GM12878 (cell line): ENCODE data around the gene KLHDC9. TPM values are rescaled to one million over a fixed set of nuclear protein-coding genes. Genes with fewer than 3 reads are reported as not detected.

Experiments
- ATAC-seq: fragments of 200-7000 bp; cut with Tn5 transposase; 3 replicates; pipeline ENCODE4 v1.9.1; 2020; ENCODE audit warnings: mild to moderate bottlenecking, moderate library complexity
- BruUV-seq: library from RNA; stranded (reverse); fragments of 400-500 nt; replicated peaks from 2 replicates; lab custom pipeline; 2021; lab: Mats Ljungman, UMichigan
- CTCF ChIA-PET: fragments of 300-600 bp; sonication (Branson Sonifier 250); formaldehyde crosslinking; extraction: SDS; loops from one replicate; lab custom pipeline; 2021; ENCODE audit warnings: inconsistent platforms; lab: Yijun Ruan, JAX
- POLR2A ChIA-PET: fragments of 350-600 bp; formaldehyde crosslinking; extraction: SDS; loops from one replicate; lab custom pipeline; 2021; ENCODE audit warnings: inconsistent platforms; lab: Charles Lee
- RAD21 ChIA-PET: fragments of 300-600 bp; sonication (Branson Sonifier 250); formaldehyde crosslinking; loops from one replicate; lab custom pipeline; 2023; ENCODE audit warnings: antibody characterized with exemption; ENCODE audit not compliant: unreplicated experiment; lab: Charles Lee
- SMC1A ChIA-PET: fragments of 300-600 bp; sonication (Branson Sonifier 250); formaldehyde crosslinking; loops from one replicate; lab custom pipeline; 2023; ENCODE audit not compliant: unreplicated experiment, uncharacterized antibody; lab: Charles Lee
- DNase-seq: peaks from one replicate; pipeline ENCODE4 v3.0.0-alpha.2; 2011; ENCODE audit warnings: low read depth, low spot score
- FAIRE-seq: peaks from 3 replicates; lab custom pipeline; 2011; peaks lifted over from hg19 to GRCh38; lab: Jason Lieb, UNC
- H2AFZ ChIP-seq: 2 replicates; pipeline ENCODE4 v1.6.0; 2011; ENCODE audit warnings: low read depth, low read length, control low read depth; ENCODE audit not compliant: control insufficient read depth
- H3K27ac ChIP-seq: 2 replicates; pipeline ENCODE4 v1.5.1; 2011; ENCODE audit warnings: control low read depth; ENCODE audit not compliant: control insufficient read depth, insufficient read depth
- H3K27me3 ChIP-seq, 2 experiments: replicated peaks in 1 of 2; 2 replicates each; pipeline versions ENCODE4 v1.6.0 to v1.6.1; 2011; ENCODE audit warnings: low read length in 1 of 2; ENCODE audit not compliant: control insufficient read depth in 2 of 2, insufficient read depth in 2 of 2
- H3K36me3 ChIP-seq, 2 experiments: 2 replicates each; pipeline ENCODE4 v1.5.1; 2011; ENCODE audit warnings: low read length in 1 of 2; ENCODE audit not compliant: control insufficient read depth in 2 of 2, insufficient read depth in 2 of 2
- H3K4me1 ChIP-seq: 2 replicates; pipeline ENCODE4 v1.6.1; 2011; ENCODE audit warnings: mild to moderate bottlenecking, low read length, moderate library complexity, mixed read lengths; ENCODE audit not compliant: control insufficient read depth, insufficient read depth
- H3K4me2 ChIP-seq: 2 replicates; pipeline ENCODE4 v1.6.0; 2011; ENCODE audit warnings: control low read depth; ENCODE audit not compliant: control insufficient read depth, insufficient read depth
- H3K4me3 ChIP-seq: fragments of 200-600 bp; sonication (generic); 2 replicates; pipeline ENCODE4 v1.5.1; 2016
- H3K79me2 ChIP-seq: 2 replicates; pipeline ENCODE4 v1.6.0; 2011; ENCODE audit warnings: low read length; ENCODE audit not compliant: control insufficient read depth, insufficient read depth
- H3K9ac ChIP-seq: 2 replicates; pipeline ENCODE4 v1.8.0; 2011; ENCODE audit warnings: low read length, control low read depth, mixed read lengths; ENCODE audit not compliant: control insufficient read depth, insufficient read depth
- H3K9me3 ChIP-seq: replicated peaks from 3 replicates; pipeline ENCODE4 v1.5.1; 2011; ENCODE audit warnings: mild to moderate bottlenecking, low read length; ENCODE audit not compliant: control insufficient read depth, insufficient read depth
- H4K20me1 ChIP-seq: 2 replicates; pipeline ENCODE4 v1.6.0; 2011; ENCODE audit not compliant: control insufficient read depth, insufficient read depth
- BMI1 ChIP-seq: fragments of 450-650 bp; IDR thresholded peaks from 2 replicates; pipeline ENCODE4 v1.6.1; 2016; ENCODE audit warnings: mild to moderate bottlenecking, moderate library complexity, borderline replicate concordance
- HSF1 ChIP-seq: fragments of 150-350 bp; IDR thresholded peaks from 2 replicates; pipeline ENCODE4 v1.6.1; 2014; ENCODE audit warnings: mild to moderate bottlenecking, low read depth, low read length
- JUND ChIP-seq: IDR thresholded peaks from 2 replicates; pipeline ENCODE4 v1.6.1; 2012; ENCODE audit warnings: low read depth, mild to moderate bottlenecking, low read length, improper control_type of control experiment, moderate library complexity
- SIN3A ChIP-seq: IDR thresholded peaks from 2 replicates; pipeline ENCODE4 v1.6.1; 2012; ENCODE audit warnings: low read depth, low read length, improper control_type of control experiment
- TAF1 ChIP-seq: IDR thresholded peaks from 2 replicates; pipeline ENCODE4 v1.6.1; 2011; ENCODE audit warnings: mild to moderate bottlenecking, low read depth, low read length, borderline replicate concordance
- WGBS: methylation state at CpG from one replicate; pipeline ENCODE4 v1.1.6; 2016; ENCODE audit warnings: low lambda C conversion rate; ENCODE audit not compliant: insufficient replicate concordance, insufficient coverage; ENCODE audit errors: missing lambda C conversion rate; 5-methylcytosine and 5-hydroxymethylcytosine counted together
- in situ Hi-C: fragments of 300-500 bp; cut with MboI; formaldehyde crosslinking; loops from 9 replicates; pipeline ENCODE4 v1.14.3; 2018; ENCODE audit warnings: mixed read lengths
- intact Hi-C: fragments of 100-400 bp; cut with micrococcal nuclease; formaldehyde crosslinking; loops from one replicate; pipeline ENCODE4 v1.14.2; 2022; ENCODE audit not compliant: unreplicated experiment
- polyA plus RNA-seq, 11 experiments: library from polyadenylated mRNA; depleted of rRNA in 4 of 11; unstranded in 6 of 11; stranded (reverse) in 5 of 11; fragments of >200 nt; fragmentation: Nextera tagmentation in 4 of 11; fragmentation: Illumina TruSeq in 1 of 11; extraction: Ambion mirVana in 4 of 11; extraction: Trizol in 1 of 11; gene quantifications; 1 replicate in 1 of 11; 2 replicates in 10 of 11; pipeline versions ENCODE4 v1.2.1 to v1.2.3, GENCODE V29; 2011 to 2016; ENCODE audit warnings: inconsistent platforms in 2 of 11, missing spikeins in 2 of 11, low read depth in 1 of 11
- total RNA-seq, 4 experiments: library from RNA; depleted of rRNA in 3 of 4; stranded (reverse); fragments of >200 nt in 3 of 4; fragmentation: Illumina TruSeq in 1 of 4; extraction: Trizol in 1 of 4; gene quantifications; 2 replicates each; pipeline versions ENCODE4 v1.2.1 to v1.2.3, GENCODE V29; 2013 to 2021
- TF ChIP-seq, protein P1 (sequence below): fragments of 450-650 bp; formaldehyde crosslinking; IDR thresholded peaks from 2 replicates; pipeline ENCODE4 v1.4.0; 2020; ENCODE audit warnings: mild to moderate bottlenecking, moderate library complexity

KLHDC9 gene
- total and polyA plus RNA-seq, 10 of the 15 experiments (the other 5 are each of a cell fraction or from before 2014, with no cell fraction given), result 0.66 to 4.9 (median 2.6) TPM

GRCh38 chr1:161106431-161106830, 8.3 kb downstream of the KLHDC9 start:
- FAIRE-seq, result no peak
- POLR2A ChIA-PET, result no interaction called here
- CTCF ChIA-PET, result interaction anchor here (1.2 to 1.6 kb wide), 3 partner anchors 10 to 108 kb away, joined by 3 to 6 read pairs (median 4); no protein-coding TSS in a partner anchor

GRCh38 chr1:161111117-161111516, 13.0 kb downstream of the KLHDC9 start:
- no peak overlapping the region for H3K4me2 ChIP-seq
- H3K27ac ChIP-seq, result no peak overlapping the region
- no peaks in the 10 kb centered on the region for H3K27me3 ChIP-seq
- ChIA-PET POLR2A (no interaction called here), CTCF (no interaction called here)
- no peaks in the 10 kb centered on the region for H4K20me1 ChIP-seq
- no peaks in the 10 kb centered on the region for H3K9me3 ChIP-seq
- intact Hi-C loops, result no loop called here
- TF ChIP-seq HSF1 (no peak), SIN3A (no peak), TAF1 (no peak)
- TF ChIP-seq, protein P1, sequence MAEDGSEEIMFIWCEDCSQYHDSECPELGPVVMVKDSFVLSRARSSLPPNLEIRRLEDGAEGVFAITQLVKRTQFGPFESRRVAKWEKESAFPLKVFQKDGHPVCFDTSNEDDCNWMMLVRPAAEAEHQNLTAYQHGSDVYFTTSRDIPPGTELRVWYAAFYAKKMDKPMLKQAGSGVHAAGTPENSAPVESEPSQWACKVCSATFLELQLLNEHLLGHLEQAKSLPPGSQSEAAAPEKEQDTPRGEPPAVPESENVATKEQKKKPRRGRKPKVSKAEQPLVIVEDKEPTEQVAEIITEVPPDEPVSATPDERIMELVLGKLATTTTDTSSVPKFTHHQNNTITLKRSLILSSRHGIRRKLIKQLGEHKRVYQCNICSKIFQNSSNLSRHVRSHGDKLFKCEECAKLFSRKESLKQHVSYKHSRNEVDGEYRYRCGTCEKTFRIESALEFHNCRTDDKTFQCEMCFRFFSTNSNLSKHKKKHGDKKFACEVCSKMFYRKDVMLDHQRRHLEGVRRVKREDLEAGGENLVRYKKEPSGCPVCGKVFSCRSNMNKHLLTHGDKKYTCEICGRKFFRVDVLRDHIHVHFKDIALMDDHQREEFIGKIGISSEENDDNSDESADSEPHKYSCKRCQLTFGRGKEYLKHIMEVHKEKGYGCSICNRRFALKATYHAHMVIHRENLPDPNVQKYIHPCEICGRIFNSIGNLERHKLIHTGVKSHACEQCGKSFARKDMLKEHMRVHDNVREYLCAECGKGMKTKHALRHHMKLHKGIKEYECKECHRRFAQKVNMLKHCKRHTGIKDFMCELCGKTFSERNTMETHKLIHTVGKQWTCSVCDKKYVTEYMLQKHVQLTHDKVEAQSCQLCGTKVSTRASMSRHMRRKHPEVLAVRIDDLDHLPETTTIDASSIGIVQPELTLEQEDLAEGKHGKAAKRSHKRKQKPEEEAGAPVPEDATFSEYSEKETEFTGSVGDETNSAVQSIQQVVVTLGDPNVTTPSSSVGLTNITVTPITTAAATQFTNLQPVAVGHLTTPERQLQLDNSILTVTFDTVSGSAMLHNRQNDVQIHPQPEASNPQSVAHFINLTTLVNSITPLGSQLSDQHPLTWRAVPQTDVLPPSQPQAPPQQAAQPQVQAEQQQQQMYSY (CRISPR knock-in tag), result no peak
- TF ChIP-seq, all 136 proteins: peak for 0
- H3K9ac ChIP-seq, result no peak overlapping the region
- H3K36me3 ChIP-seq, result peaks cover 1 to 2% of the 10 kb centered on the region in 2 experiments; a peak in 1 of 4 replicates
- H3K79me2 ChIP-seq, result peaks cover 67% of the 10 kb centered on the region
- FAIRE-seq (no peak), ATAC-seq (no peak), DNase-seq (no peak)
- ChIA-PET SMC1A (interaction anchor here (1.0 to 2.0 kb wide), 2 partner anchors 21 to 28 kb away, joined by 5 to 6 read pairs; no protein-coding TSS in a partner anchor), RAD21 (no interaction called here)
- no peak overlapping the region for H3K4me3 ChIP-seq
- no peaks in the 10 kb centered on the region for H3K4me1 ChIP-seq
- 94% methylated on average over 3 of the region's 3 CpGs for WGBS
- BruUV-seq, result no TSS peak
- H2AFZ ChIP-seq, result no peak overlapping the region
- in situ Hi-C loops, result no loop called here

More at GRCh38 chr1:161106431-161106830, 8.3 kb downstream of the KLHDC9 start:
- in situ Hi-C loops (no loop called here), intact Hi-C loops (no loop called here)
- DNase-seq, result no peak
- RAD21 ChIA-PET, result no interaction called here
- SMC1A ChIA-PET, result interaction anchor here (0.6 kb wide), 1 partner anchor 29 kb away, joined by 3 read pairs; no protein-coding TSS in a partner anchor
- no TSS peak for BruUV-seq
- ATAC-seq, result no peak
- Histone ChIP-seq H3K79me2 (peaks cover 27% of the 10 kb centered on the region), H3K4me2 (no peak overlapping the region), H3K9ac (no peak overlapping the region), H4K20me1 (no peaks in the 10 kb centered on the region), H3K27ac (no peak overlapping the region), H3K4me1 (no peaks in the 10 kb centered on the region), H3K36me3 (peaks cover 4 to 7% of the 10 kb centered on the region in 2 experiments; a peak in 3 of 4 replicates), H3K27me3 (no peaks in the 10 kb centered on the region), H3K9me3 (no peaks in the 10 kb centered on the region), H3K4me3 (no peak overlapping the region), H2AFZ (no peak overlapping the region)
- TF ChIP-seq BMI1 (no peak), JUND (no peak)
- 100% methylated on average over 1 of the region's 1 CpG for WGBS
